Activated CD4-positive, alpha-beta T cell treated with anti-CD3 and anti-CD28 coated beads, Interleukin-2, amount 50 U/mL, for 4 hours (primary cell): Measurements from ENCODE around the gene CSNK2A1.

Source experiments
- DNase-seq, 2 experiments: peaks; one replicate each; pipeline ENCODE4 v3.0.0-alpha.2; 2020

Gene CSNK2A1

DNA sequence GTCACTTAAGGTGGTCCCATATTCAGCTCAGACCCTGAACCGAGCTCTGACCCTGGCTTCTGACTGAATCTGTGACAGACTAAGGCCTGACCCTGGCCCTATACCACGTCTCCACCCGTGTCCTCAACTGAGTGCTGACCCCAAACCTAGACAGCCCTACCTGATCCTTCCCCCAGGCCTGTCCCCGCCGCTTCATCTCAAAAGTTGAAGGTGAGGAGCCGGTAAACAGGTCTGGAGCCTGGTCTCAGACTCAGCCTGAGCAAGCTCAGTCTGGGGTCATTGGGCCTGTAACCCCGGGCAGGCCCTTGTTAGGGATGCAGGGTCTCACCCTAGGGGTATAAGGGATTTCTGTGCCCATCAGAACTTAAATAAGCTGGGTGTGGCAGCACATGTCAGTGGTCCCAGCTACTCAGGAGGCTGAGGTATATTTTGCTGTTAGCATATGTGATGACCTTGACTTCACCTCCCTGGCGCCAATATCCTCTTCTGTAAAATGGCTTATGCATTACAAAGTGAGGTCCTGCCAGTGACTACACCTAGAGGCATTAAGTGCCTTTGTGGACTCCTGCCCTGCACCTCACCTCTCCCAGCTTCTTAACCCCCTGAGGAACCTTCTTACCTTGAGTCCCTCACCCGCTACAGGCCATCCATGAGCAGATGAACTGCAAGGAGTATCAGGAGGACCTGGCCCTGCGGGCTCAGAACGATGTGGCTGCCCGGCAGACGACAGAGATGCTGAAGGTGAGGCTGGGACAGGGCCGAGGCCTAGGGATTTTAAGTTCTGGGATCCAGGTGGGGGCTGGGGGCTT, 115.5 kb downstream of the CSNK2A1 start:
- DNase-seq: no peak

DNA sequence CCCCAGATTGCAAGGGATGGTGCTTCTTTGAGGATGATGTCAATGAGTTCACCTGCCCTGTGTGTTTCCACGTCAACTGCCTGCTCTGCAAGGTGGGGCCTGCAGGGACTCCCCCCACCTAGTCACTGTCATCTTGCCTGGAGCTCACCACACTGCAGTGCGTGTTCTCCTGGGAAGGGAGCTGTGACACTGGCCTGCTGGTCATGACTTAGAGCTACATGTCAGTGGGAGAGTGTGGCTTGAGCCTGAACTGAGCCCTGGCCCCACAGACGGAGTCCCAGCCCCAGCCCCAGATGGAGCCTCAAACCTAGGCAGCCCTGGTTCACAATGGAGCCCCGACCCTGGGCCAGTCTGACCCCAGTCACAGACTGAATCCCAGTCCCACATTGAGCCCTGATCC, 116.2 kb downstream of the CSNK2A1 start:
- no peak for DNase-seq

DNA sequence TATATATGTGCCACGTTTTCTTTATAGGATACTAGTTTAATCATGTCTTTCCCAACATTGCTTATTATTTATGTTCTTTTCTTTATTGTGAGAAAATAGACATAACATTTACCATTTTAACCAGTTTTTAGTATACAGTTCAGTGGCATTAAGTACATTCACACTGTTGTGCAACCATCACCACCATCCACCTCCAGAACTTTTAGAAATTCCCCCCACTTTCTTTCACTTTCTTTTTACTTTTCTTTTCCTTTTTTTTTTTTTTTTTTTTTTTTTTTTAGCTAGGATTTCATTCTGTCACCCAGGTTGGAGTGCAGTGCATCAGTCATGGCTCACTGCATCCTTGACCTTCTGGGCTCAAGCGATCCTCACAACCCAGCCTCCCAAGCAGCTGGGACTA, 117.0 kb downstream of the CSNK2A1 start:
- DNase-seq: no peak
